ENCODE measurements around the gene IFNL2.

Gene IFNL2

GRCh38 chr19:39246951-39247669, 21.1 kb upstream of the IFNL2 start:
- DNase-seq = no peak
- no peaks in the 10 kb centered on the region for H3K9me3 ChIP-seq
- no peak overlapping the region for H3K4me3 ChIP-seq
- H3K27ac ChIP-seq = no peak overlapping the region
- intact Hi-C loops (cut with DNase I; ENCODE audit: low total_unique reads) = no loop called here
- H3K4me1 ChIP-seq = peaks cover 0 to 13% (median 5%) of the 10 kb centered on the region in 4 donors
- H3K27me3 ChIP-seq = peaks cover 0 to 60% of the 10 kb centered on the region in 2 donors
- H3K36me3 ChIP-seq = no peaks in the 10 kb centered on the region
- no peak for TF ChIP-seq CTCF (IDR thresholded peaks at IDR 0.05)

- DNase-seq = no peak
- H3K4me1 ChIP-seq = peaks cover 0 to 13% (median 5%) of the 10 kb centered on the region in 4 donors
- no peak for TF ChIP-seq CTCF (IDR thresholded peaks at IDR 0.05)
- H3K27me3 ChIP-seq = peaks cover 0 to 60% of the 10 kb centered on the region in 2 donors
- no peaks in the 10 kb centered on the region for H3K9me3 ChIP-seq
- intact Hi-C loops (cut with DNase I; ENCODE audit: low total_unique reads) = no loop called here
- no peak overlapping the region for H3K4me3 ChIP-seq
- no peak overlapping the region for H3K27ac ChIP-seq
- no peaks in the 10 kb centered on the region for H3K36me3 ChIP-seq
Observed at GRCh38 chr19:39247701-39248664, 20.2 kb upstream of the IFNL2 start.

GRCh38 chr19:39248806-39249205, 19.4 kb upstream of the IFNL2 start, which contains the start of gene IFNL4:
TSS of gene IFNL4 (minus strand) at chr19:39248856.
- TF ChIP-seq CTCF (IDR thresholded peaks at IDR 0.05) = no peak
- Histone ChIP-seq H3K4me1 (peaks cover 0 to 13% (median 5%) of the 10 kb centered on the region in 4 donors), H3K27me3 (peaks cover 0 to 56% of the 10 kb centered on the region in 2 donors), H3K27ac (no peak within 1 kb of the TSS), H3K9me3 (no peaks in the 10 kb centered on the region), H3K4me3 (no peak within 1 kb of the TSS), H3K36me3 (no peaks in the 10 kb centered on the region)
- no peak for DNase-seq
- intact Hi-C loops (cut with DNase I; ENCODE audit: low total_unique reads) = no loop called here

GRCh38 chr19:39251081-39251480, 17.1 kb upstream of the IFNL2 start:
- DNase-seq = no peak
- H3K27ac ChIP-seq = no peak overlapping the region
- intact Hi-C loops (cut with DNase I; ENCODE audit: low total_unique reads) = no loop called here
- TF ChIP-seq CTCF (IDR thresholded peaks at IDR 0.05) = no peak
- no peak overlapping the region for H3K4me3 ChIP-seq
- H3K9me3 ChIP-seq = no peaks in the 10 kb centered on the region
- H3K36me3 ChIP-seq = no peaks in the 10 kb centered on the region
- peaks cover 0 to 55% of the 10 kb centered on the region in 2 donors for H3K27me3 ChIP-seq
- H3K4me1 ChIP-seq = peaks cover 0 to 13% (median 5%) of the 10 kb centered on the region in 4 donors

- TF ChIP-seq CTCF (IDR thresholded peaks at IDR 0.05) = no peak
- no peak overlapping the region for H3K27ac ChIP-seq
- intact Hi-C loops (cut with DNase I; ENCODE audit: low total_unique reads) = no loop called here
- no peak for DNase-seq
- H3K9me3 ChIP-seq = no peaks in the 10 kb centered on the region
- no peaks in the 10 kb centered on the region for H3K36me3 ChIP-seq
- peaks cover 0 to 60% of the 10 kb centered on the region in 2 donors for H3K27me3 ChIP-seq
- peaks cover 0 to 13% (median 5%) of the 10 kb centered on the region in 4 donors for H3K4me1 ChIP-seq
- H3K4me3 ChIP-seq = no peak overlapping the region
Observed at GRCh38 chr19:39251846-39252245, 16.4 kb upstream of the IFNL2 start.
